ENCODE data around the gene C11orf58.

DNA sequence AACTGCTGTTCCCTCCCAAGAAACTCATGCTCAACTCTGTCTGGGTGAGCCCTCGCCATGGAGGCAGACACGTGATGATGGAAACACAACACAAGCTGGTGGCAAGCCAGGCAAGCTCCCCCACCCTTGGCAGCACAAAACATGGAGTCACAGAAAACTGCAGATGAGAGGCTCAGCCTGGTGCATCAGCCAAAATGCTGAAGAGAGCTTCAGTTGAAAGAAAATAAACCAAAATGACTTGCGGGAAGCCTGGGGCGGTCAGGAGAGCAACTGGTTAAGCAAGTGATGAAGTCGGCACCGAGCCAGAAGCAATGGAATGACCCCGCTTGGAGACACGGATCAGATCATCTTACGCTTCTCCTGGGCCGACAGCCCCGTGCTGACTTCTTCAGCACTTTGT lies 68.3 kb downstream of the C11orf58 start:
- TF ChIP-seq EZH2 (IDR thresholded peaks at IDR 0.05; ENCODE audit: insufficient read depth, poor library complexity, severe bottlenecking) (no peak), EZH2phosphoT487 (IDR thresholded peaks at IDR 0.05; ENCODE audit: insufficient read depth, low read depth) (no peak)

Measured in GM23248 (cell line).